ENCODE measurements around the gene ASPRV1. TPM values are rescaled to one million over a fixed set of nuclear protein-coding genes. Genes with fewer than 3 reads are reported as not detected.

ASPRV1 gene
- total and polyA plus RNA-seq, 4 donors: 0.19 to 0.75 (median 0.23) TPM

- Histone ChIP-seq H3K36me3 (ENCODE audit: control insufficient read depth in 4 of 4, insufficient read depth in 3 of 4, low read depth in 1 of 4, low read length in 3 of 4) (peaks cover 14 to 57% (median 39%) of the 10 kb centered on the region in 4 donors), H3K4me1 (ENCODE audit: control insufficient read depth in 4 of 4, insufficient read depth in 4 of 4, low read length in 3 of 4) (peaks cover 0 to 2% (median 0%) of the 10 kb centered on the region in 4 donors), H3K27me3 (ENCODE audit: control insufficient read depth in 4 of 4, insufficient read depth in 4 of 4, low read length in 3 of 4) (no peaks in the 10 kb centered on the region), H3K4me3 (ENCODE audit: low read depth in 1 of 3, low read length in 3 of 3) (no peak overlapping the region), H3K27ac (ENCODE audit: low read depth in 1 of 2, low read length in 2 of 2) (no peak overlapping the region), H3K9ac (ENCODE audit: low read depth in 1 of 2, low read length in 2 of 2) (no peak overlapping the region), H3K9me3 (ENCODE audit: control insufficient read depth in 4 of 4, low read length in 3 of 4) (no peaks in the 10 kb centered on the region)
- TF ChIP-seq, protein P1, sequence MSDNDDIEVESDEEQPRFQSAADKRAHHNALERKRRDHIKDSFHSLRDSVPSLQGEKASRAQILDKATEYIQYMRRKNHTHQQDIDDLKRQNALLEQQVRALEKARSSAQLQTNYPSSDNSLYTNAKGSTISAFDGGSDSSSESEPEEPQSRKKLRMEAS (IDR thresholded peaks at IDR 0.05): no peak
- TF ChIP-seq FOXA1 (IDR thresholded peaks at IDR 0.05) (no peak), JUND (IDR thresholded peaks at IDR 0.05) (no peak), NR2F2 (IDR thresholded peaks at IDR 0.05) (peak; percentile 15), TAF1 (conservative IDR thresholded peaks at IDR 0.05) (no peak), HNF4A (conservative IDR thresholded peaks at IDR 0.05) (peak in 1 of 2 donors; percentile 53), EGR1 (IDR thresholded peaks at IDR 0.05; ENCODE audit: low read depth in 2 of 2) (no peak), RAD21 (IDR thresholded peaks at IDR 0.05) (peak in 1 of 2 donors; percentile 26), CTCF (IDR thresholded peaks at IDR 0.05; ENCODE audit: low read depth, low read length, missing input control) (no peak), FOXA2 (IDR thresholded peaks at IDR 0.05) (no peak), YY1 (IDR thresholded peaks at IDR 0.05) (no peak), RXRA (IDR thresholded peaks at IDR 0.05) (peak in 1 of 2 donors; percentile 42), HNF4G (IDR thresholded peaks at IDR 0.05) (peak; percentile 26), SP1 (IDR thresholded peaks at IDR 0.05) (peak; percentile 43), GABPA (IDR thresholded peaks at IDR 0.05 in 1 of 2, conservative IDR thresholded peaks at IDR 0.05 in 1 of 2) (no peak)
- TF ChIP-seq, protein P2, sequence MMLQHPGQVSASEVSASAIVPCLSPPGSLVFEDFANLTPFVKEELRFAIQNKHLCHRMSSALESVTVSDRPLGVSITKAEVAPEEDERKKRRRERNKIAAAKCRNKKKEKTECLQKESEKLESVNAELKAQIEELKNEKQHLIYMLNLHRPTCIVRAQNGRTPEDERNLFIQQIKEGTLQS (IDR thresholded peaks at IDR 0.05): no peak
- TF ChIP-seq, protein P3, sequence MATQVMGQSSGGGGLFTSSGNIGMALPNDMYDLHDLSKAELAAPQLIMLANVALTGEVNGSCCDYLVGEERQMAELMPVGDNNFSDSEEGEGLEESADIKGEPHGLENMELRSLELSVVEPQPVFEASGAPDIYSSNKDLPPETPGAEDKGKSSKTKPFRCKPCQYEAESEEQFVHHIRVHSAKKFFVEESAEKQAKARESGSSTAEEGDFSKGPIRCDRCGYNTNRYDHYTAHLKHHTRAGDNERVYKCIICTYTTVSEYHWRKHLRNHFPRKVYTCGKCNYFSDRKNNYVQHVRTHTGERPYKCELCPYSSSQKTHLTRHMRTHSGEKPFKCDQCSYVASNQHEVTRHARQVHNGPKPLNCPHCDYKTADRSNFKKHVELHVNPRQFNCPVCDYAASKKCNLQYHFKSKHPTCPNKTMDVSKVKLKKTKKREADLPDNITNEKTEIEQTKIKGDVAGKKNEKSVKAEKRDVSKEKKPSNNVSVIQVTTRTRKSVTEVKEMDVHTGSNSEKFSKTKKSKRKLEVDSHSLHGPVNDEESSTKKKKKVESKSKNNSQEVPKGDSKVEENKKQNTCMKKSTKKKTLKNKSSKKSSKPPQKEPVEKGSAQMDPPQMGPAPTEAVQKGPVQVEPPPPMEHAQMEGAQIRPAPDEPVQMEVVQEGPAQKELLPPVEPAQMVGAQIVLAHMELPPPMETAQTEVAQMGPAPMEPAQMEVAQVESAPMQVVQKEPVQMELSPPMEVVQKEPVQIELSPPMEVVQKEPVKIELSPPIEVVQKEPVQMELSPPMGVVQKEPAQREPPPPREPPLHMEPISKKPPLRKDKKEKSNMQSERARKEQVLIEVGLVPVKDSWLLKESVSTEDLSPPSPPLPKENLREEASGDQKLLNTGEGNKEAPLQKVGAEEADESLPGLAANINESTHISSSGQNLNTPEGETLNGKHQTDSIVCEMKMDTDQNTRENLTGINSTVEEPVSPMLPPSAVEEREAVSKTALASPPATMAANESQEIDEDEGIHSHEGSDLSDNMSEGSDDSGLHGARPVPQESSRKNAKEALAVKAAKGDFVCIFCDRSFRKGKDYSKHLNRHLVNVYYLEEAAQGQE (IDR thresholded peaks at IDR 0.05): no peak
- TF ChIP-seq, protein P4, sequence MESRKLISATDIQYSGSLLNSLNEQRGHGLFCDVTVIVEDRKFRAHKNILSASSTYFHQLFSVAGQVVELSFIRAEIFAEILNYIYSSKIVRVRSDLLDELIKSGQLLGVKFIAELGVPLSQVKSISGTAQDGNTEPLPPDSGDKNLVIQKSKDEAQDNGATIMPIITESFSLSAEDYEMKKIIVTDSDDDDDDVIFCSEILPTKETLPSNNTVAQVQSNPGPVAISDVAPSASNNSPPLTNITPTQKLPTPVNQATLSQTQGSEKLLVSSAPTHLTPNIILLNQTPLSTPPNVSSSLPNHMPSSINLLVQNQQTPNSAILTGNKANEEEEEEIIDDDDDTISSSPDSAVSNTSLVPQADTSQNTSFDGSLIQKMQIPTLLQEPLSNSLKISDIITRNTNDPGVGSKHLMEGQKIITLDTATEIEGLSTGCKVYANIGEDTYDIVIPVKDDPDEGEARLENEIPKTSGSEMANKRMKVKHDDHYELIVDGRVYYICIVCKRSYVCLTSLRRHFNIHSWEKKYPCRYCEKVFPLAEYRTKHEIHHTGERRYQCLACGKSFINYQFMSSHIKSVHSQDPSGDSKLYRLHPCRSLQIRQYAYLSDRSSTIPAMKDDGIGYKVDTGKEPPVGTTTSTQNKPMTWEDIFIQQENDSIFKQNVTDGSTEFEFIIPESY (IDR thresholded peaks at IDR 0.05): no peak
- DNase-seq (ENCODE audit: low spot score): peak; percentile 35
- 75% methylated on average over 14 of the region's 14 CpGs for WGBS
Measured at GRCh38 chr2:69939722-69940121, 21.7 kb downstream of the ASPRV1 start.

All from liver (tissue), 9 donors.